HepG2 (cell line): ENCODE data around the gene CEBPZOS. TPM values are rescaled to one million over a fixed set of nuclear protein-coding genes. Genes with fewer than 3 reads are reported as not detected.

Source experiments
- ATF4 ChIP-seq, 2 experiments: fragments of 450-650 bp in 1 of 2; sonication (generic) in 1 of 2; formaldehyde crosslinking; IDR thresholded peaks; 2 replicates each; pipeline versions ENCODE4 v1.5.0 to v1.8.0; 2020 to 2022; ENCODE audit warnings: mild to moderate bottlenecking in 1 of 2, missing genetic modification reagents in 1 of 2
- CCDC6 ChIP-seq: sonication (generic); formaldehyde crosslinking; IDR thresholded peaks from 2 replicates; pipeline ENCODE4 v1.8.1; 2022; ENCODE audit warnings: mild to moderate bottlenecking, missing genetic modification reagents, moderate library complexity
- CENPBD1 ChIP-seq: sonication (generic); formaldehyde crosslinking; IDR thresholded peaks from 2 replicates; pipeline ENCODE4 v1.8.0; 2022; ENCODE audit warnings: missing genetic modification reagents, low read depth, mild to moderate bottlenecking, borderline replicate concordance
- ESRRA ChIP-seq: sonication (generic); formaldehyde crosslinking; IDR thresholded peaks from 2 replicates; pipeline ENCODE4 v1.5.1; 2020; ENCODE audit warnings: mild to moderate bottlenecking, low read depth, missing genetic modification reagents
- FOXK2 ChIP-seq: fragments of 450-650 bp; IDR thresholded peaks from 2 replicates; pipeline ENCODE4 v1.6.1; 2016
- FOXP1 ChIP-seq, 2 experiments: fragments of 450-650 bp in 1 of 2; IDR thresholded peaks; 2 replicates each; pipeline ENCODE4 v1.6.1; 2017 to 2018; ENCODE audit warnings: antibody characterized with exemption in 1 of 2
- HDAC1 ChIP-seq: sonication (generic); formaldehyde crosslinking; IDR thresholded peaks from 2 replicates; pipeline ENCODE4 v1.5.1; 2020; ENCODE audit warnings: mild to moderate bottlenecking, missing genetic modification reagents
- HHEX ChIP-seq: IDR thresholded peaks from 2 replicates; pipeline ENCODE4 v1.6.1; 2016; ENCODE audit warnings: control low read depth
- NFKB2 ChIP-seq: sonication (generic); formaldehyde crosslinking; IDR thresholded peaks from 2 replicates; pipeline ENCODE4 v1.4.0; 2020; ENCODE audit warnings: missing genetic modification reagents, borderline replicate concordance
- SOX6 ChIP-seq, 2 experiments: fragments of 450-650 bp in 1 of 2; sonication (generic) in 1 of 2; formaldehyde crosslinking in 1 of 2; IDR thresholded peaks; 2 replicates each; pipeline versions ENCODE4 v1.4.0 to v1.6.1; 2017 to 2020; ENCODE audit warnings: antibody characterized with exemption in 1 of 2, mild to moderate bottlenecking in 1 of 2, missing genetic modification reagents in 1 of 2
- ZBTB42 ChIP-seq: sonication (generic); formaldehyde crosslinking; IDR thresholded peaks from 2 replicates; pipeline ENCODE4 v1.5.0; 2020; ENCODE audit warnings: mild to moderate bottlenecking, missing genetic modification reagents
- ZNF10 ChIP-seq: sonication (generic); formaldehyde crosslinking; IDR thresholded peaks from 2 replicates; pipeline ENCODE4 v1.4.0; 2020; ENCODE audit warnings: mild to moderate bottlenecking, low read depth, missing genetic modification reagents, borderline replicate concordance
- ZNF17 ChIP-seq: sonication (generic); formaldehyde crosslinking; IDR thresholded peaks from 2 replicates; pipeline ENCODE4 v1.5.0; 2020; ENCODE audit warnings: mild to moderate bottlenecking, missing genetic modification reagents
- ZNF180 ChIP-seq: sonication (generic); formaldehyde crosslinking; IDR thresholded peaks from 2 replicates; pipeline ENCODE4 v1.4.0; 2020; ENCODE audit warnings: low read depth, missing genetic modification reagents, borderline replicate concordance
- ZNF550 ChIP-seq: sonication (generic); formaldehyde crosslinking; IDR thresholded peaks from 2 replicates; pipeline ENCODE4 v1.4.0; 2020; ENCODE audit warnings: mild to moderate bottlenecking, missing genetic modification reagents, borderline replicate concordance
- ZNF576 ChIP-seq: sonication (generic); formaldehyde crosslinking; IDR thresholded peaks from 2 replicates; pipeline ENCODE4 v1.4.0; 2020; ENCODE audit warnings: mild to moderate bottlenecking, missing genetic modification reagents
- ZNF607 ChIP-seq: sonication (generic); formaldehyde crosslinking; IDR thresholded peaks from 2 replicates; pipeline ENCODE4 v1.5.1; 2020; ENCODE audit warnings: missing genetic modification reagents, mild to moderate bottlenecking, borderline replicate concordance
- ZNF724P ChIP-seq: sonication (generic); formaldehyde crosslinking; IDR thresholded peaks from 2 replicates; pipeline ENCODE4 v1.8.0; 2022; ENCODE audit warnings: missing genetic modification reagents, borderline replicate concordance
- ZNF749 ChIP-seq: sonication (generic); formaldehyde crosslinking; IDR thresholded peaks from 2 replicates; pipeline ENCODE4 v1.8.0; 2022; ENCODE audit warnings: mild to moderate bottlenecking, missing genetic modification reagents, moderate library complexity, borderline replicate concordance
- ZNF850 ChIP-seq: sonication (generic); formaldehyde crosslinking; conservative IDR thresholded peaks from 2 replicates; pipeline ENCODE4 v1.9.0; 2021; ENCODE audit warnings: mild to moderate bottlenecking, missing genetic modification reagents
- polyA plus RNA-seq, 8 experiments: library from polyadenylated mRNA; depleted of rRNA in 3 of 8; stranded (reverse) in 7 of 8; unstranded in 1 of 8; fragments of >200 nt; fragmentation: Illumina TruSeq in 4 of 8; extraction: Trizol in 4 of 8; gene quantifications; 2 replicates each; pipeline versions ENCODE4 v1.2.1 to v1.2.3, GENCODE V29; 2011 to 2016; ENCODE audit warnings: low read depth in 4 of 8, missing spikeins in 1 of 8, mixed read lengths in 1 of 8; ENCODE audit not compliant: insufficient read depth in 1 of 8
- total RNA-seq, 5 experiments: library from RNA; depleted of rRNA; stranded (reverse); fragments of >200 nt; fragmentation: Illumina TruSeq; extraction: Trizol; gene quantifications; 2 replicates each; pipeline ENCODE4 v1.2.3, GENCODE V29; 2016; ENCODE audit warnings: low read depth in 1 of 5
- TF ChIP-seq, protein P1 (sequence below): sonication (generic); formaldehyde crosslinking; IDR thresholded peaks from 2 replicates; pipeline ENCODE4 v1.4.0; 2020; ENCODE audit warnings: missing genetic modification reagents
- TF ChIP-seq, protein P2 (sequence below): IDR thresholded peaks from 2 replicates; pipeline ENCODE4 v1.6.1; 2016; ENCODE audit warnings: low read depth, control low read depth
- TF ChIP-seq, protein P3 (sequence below): sonication (generic); formaldehyde crosslinking; IDR thresholded peaks from 2 replicates; pipeline ENCODE4 v1.4.0; 2020; ENCODE audit warnings: missing genetic modification reagents

CEBPZOS gene
- total and polyA plus RNA-seq, 2 of the 13 experiments (the other 11 are each of a cell fraction or from before 2014, with no cell fraction given), result 18.6 to 44.7 TPM

- peak; percentile 94 for TF ChIP-seq CCDC6
- no peak for TF ChIP-seq CENPBD1
- TF ChIP-seq, protein P1, sequence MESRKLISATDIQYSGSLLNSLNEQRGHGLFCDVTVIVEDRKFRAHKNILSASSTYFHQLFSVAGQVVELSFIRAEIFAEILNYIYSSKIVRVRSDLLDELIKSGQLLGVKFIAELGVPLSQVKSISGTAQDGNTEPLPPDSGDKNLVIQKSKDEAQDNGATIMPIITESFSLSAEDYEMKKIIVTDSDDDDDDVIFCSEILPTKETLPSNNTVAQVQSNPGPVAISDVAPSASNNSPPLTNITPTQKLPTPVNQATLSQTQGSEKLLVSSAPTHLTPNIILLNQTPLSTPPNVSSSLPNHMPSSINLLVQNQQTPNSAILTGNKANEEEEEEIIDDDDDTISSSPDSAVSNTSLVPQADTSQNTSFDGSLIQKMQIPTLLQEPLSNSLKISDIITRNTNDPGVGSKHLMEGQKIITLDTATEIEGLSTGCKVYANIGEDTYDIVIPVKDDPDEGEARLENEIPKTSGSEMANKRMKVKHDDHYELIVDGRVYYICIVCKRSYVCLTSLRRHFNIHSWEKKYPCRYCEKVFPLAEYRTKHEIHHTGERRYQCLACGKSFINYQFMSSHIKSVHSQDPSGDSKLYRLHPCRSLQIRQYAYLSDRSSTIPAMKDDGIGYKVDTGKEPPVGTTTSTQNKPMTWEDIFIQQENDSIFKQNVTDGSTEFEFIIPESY, result peak; percentile 18; the same call in 1 of the 2 replicates
- TF ChIP-seq FOXP1 (IDR thresholded peaks at IDR 0.05), result no peak
- TF ChIP-seq FOXP1 (CRISPR knock-in tag; IDR thresholded peaks at IDR 0.05), result peak; percentile 23; the same call in 1 of the 2 replicates
- TF ChIP-seq HDAC1, result peak; percentile 97
- TF ChIP-seq ZNF10 (CRISPR knock-in tag), result no peak
- TF ChIP-seq ZNF850 (CRISPR knock-in tag), result peak; percentile 90; the same call in 1 of the 2 replicates
- TF ChIP-seq ZNF180 (CRISPR knock-in tag), result no peak; the same call in 1 of the 2 replicates
- TF ChIP-seq, protein P2, sequence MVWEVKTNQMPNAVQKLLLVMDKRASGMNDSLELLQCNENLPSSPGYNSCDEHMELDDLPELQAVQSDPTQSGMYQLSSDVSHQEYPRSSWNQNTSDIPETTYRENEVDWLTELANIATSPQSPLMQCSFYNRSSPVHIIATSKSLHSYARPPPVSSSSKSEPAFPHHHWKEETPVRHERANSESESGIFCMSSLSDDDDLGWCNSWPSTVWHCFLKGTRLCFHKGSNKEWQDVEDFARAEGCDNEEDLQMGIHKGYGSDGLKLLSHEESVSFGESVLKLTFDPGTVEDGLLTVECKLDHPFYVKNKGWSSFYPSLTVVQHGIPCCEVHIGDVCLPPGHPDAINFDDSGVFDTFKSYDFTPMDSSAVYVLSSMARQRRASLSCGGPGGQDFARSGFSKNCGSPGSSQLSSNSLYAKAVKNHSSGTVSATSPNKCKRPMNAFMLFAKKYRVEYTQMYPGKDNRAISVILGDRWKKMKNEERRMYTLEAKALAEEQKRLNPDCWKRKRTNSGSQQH (CRISPR knock-in tag), result no peak; the same call in 1 of the 2 replicates
- TF ChIP-seq ZNF607 (CRISPR knock-in tag), result peak; percentile 96
- peak; percentile 93 for TF ChIP-seq ZNF576 (CRISPR knock-in tag)
- TF ChIP-seq NFKB2 (CRISPR knock-in tag), result peak; percentile 92; the same call in 1 of the 2 replicates
- TF ChIP-seq ZBTB42, result peak; percentile 54
- TF ChIP-seq ATF4 (CRISPR knock-in tag; IDR thresholded peaks at IDR 0.05), result peak in 1 of 2 experiments; percentile 67; a peak in 2 of 4 replicates
- peak; percentile 14; the same call in 1 of the 2 replicates for TF ChIP-seq HHEX (CRISPR knock-in tag)
- peak; percentile 95; the same call in 1 of the 2 replicates for TF ChIP-seq ZNF749 (CRISPR knock-in tag)
- TF ChIP-seq ESRRA, result peak; percentile 65
- TF ChIP-seq SOX6 (IDR thresholded peaks at IDR 0.05), result no peak
- TF ChIP-seq SOX6 (CRISPR knock-in tag; IDR thresholded peaks at IDR 0.05), result peak; percentile 74
- TF ChIP-seq ZNF17 (CRISPR knock-in tag), result no peak
- TF ChIP-seq ZNF550 (CRISPR knock-in tag), result no peak
- TF ChIP-seq, protein P3, sequence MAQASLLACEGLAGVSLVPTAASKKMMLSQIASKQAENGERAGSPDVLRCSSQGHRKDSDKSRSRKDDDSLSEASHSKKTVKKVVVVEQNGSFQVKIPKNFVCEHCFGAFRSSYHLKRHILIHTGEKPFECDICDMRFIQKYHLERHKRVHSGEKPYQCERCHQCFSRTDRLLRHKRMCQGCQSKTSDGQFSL (CRISPR knock-in tag), result 0 out of 2 replicates have a peak, but pooled peaks have one; percentile 13
- TF ChIP-seq ZNF724P (CRISPR knock-in tag), result peak; percentile 57; the same call in 1 of the 2 replicates
- no peak for TF ChIP-seq FOXK2
These were observed 35.2 kb downstream of the CEBPZOS start, which contains the start of the genes CEBPZ and NDUFAF7 (continued) for GRCh38 chr2:37231241-37232130.
